Limb (tissue), 2 donors: ENCODE measurements around the gene PHF20.
A peak's percentile ranks its signal among the peaks of the same experiment; 100 is the strongest.
"Not testable (repeated sequence)": the region's sequence is repeated elsewhere in the genome, so short reads cannot be mapped to it uniquely, and the experiment has no call there.

Experiments used
- DNase-seq, 2 donors: peaks; one replicate each; pipeline ENCODE4 v3.0.0-alpha.2; 2016; ENCODE audit errors: extremely low spot score in 2 of 2

PHF20 gene

DNA sequence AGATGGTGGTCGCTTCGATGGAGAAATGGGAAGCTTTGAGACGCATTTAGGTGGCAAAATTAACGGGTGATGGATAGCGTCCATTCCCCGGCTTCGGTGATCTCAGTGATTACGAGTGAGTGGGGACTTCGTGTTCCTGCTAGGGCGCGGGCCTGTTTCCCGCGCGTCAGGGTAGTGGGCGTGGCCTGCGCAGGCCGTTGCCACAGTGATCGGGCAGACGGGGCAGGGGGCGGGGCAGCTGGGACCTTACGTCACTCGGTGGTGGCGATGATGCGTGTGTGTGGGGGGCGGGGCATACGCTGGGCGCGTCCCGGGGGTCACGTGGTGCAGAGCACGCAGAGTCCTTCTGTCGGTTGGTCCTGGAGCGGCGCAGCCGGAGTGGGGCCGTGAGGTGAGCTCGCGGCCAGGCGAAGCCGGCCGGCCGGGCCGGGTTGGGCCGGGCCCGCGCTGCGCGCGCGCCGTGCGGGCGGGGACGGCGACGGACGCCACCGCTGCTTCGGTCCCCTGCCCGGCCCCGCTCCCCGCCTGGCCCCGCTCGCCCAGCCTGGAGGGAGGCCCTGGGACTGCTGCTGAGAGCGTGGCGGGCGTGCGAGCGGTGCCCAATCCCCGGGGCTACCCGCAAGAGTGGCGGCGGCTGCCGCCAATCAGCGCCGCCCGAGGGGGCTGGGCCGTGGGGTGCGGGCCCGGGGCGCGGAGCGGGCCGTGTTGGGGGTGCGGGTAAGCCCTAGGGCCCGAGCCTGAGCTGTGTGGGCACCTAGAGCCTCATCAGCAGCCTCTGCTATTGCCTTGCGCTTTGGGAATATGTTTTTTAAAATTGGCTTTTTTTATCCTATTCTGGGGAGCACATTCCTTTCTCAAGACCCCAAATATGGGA, at the start of gene PHF20:
Gene PHF20, plus strand, starts transcription at position 327 of the 874 bp plus-strand sequence. CDS start 29,508 bp downstream, outside the sequence.
- peak; percentile 95 to 100 for DNase-seq

DNA sequence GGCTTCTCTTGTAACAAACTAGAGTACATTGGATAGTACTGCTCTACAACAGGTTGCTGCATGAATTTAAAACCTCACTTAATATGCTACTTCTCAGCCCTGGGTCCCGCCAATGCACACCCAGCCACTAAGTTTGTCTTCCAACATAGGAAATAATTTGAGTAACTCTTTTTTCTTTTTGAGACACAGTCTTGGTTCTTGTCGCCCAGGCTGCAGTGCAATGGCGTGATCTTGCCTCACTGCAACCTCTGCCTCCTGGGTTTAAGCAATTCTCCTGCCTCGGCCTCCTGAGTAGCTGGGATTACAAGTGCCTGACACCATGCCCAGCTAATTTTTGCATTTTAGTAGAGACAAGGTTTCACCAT, 48.6 kb upstream of the PHF20 start:
- DNase-seq: not testable (repeated sequence)

DNA sequence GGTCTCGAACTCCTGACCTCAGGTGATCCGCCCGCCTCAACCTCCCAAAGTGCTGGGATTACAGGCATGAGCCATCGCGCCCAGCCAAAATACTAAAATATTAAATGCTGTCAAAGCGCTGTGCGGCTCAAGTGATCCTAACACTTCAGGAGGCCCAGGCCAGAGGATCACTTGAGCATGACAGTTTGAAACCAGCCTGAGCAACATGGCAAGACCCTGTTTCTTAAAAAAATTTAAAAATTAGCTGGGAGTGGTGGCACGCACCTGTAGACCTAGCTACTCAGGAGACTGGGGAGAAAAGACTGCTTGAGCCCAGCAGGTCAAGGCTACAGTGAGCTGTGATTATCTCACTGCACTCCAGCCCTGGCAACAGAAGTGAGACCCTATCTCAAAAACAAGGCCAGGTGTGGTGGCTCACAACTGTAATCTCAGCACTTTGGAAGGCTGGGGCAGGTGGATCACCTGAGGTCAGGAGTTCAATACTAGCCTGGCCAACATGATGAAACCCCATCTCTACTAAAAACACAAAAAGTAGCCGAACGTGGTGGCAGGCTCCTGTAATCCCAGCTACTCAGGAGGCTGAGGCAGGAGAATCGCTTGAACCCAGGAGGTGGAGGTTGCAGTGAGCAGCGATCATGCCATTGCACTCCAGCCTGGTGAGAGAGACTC, 48.0 kb upstream of the PHF20 start:
- not testable (repeated sequence) for DNase-seq

DNA sequence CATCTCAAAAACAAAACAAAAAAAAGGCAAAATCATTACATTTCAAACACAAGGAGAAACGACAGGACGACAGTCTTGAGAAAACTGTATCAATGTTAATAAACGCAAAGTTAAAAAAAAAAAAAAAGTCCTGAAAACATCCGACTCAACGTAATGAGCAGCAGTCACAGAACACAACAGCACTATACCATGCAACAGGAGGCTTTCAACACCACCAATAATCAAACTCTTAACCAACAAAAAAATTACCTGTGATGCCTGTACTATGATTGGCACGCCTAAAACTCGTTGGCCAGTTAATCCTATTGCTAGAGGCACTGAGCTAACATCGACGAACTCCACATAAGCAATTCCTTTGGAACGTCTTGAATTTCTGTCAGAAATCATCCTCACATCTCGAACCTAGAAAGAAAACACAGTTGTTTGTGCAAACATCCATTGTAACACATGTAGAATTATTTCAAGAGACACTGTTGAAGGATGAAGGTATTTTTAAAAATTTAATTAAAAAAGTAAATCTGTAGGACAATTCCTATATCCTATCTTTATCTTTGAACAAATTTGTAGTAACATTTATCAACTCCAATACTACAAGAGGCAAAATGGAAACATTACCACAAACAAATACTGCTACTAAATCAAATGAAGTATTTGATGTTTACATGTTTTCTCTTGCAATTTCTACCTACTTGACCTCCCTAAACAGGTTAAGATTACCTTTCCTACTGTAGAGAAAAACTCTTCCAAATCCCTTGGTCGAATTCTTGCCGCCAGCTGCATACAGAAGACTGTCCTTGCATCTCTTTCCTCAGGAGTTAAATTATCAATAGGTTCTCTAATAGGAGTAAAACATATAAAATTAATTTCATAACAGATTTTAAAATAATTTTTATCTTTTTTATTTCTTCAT, 47.2 kb upstream of the PHF20 start:
- no peak for DNase-seq

DNA sequence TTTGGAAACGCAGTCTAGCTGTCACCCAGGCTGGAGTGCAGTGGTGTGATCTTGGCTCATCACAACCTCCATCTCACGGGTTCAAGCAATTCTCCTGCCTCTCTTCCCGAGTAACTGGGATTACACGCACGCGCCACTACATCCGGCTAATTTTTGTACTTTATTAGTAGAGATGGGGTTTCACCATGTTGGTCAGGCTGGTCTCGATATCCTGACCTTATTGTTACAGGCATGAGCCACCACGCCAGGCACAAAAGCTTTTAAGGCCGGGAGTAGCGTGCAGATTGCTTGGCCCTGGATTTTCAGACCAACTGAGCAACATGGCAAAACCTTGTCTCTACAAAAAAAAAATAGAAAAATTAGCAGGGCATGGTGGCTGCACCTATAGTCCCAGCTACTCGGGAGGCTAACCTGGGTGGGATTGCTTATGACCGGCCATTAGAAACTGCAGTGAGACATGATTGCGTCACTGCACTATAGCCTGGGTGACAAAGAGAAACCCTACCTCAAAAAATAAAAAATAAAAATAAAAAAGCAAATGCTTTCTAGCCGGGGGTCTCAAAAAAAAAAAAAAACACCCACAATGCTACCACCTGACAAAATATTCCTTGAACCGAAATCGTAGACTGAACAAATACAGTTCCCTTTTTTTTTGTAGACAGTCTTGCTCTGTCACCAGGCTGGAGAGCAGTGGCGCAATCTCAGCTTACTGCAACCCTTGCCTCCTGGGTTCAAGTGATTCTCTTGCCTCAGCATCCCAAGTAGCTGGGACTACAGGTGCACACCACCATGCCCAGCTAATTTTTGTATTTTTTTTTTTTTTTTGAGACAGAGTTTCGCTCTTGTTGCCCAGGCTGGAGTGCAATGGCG, 44.7 kb upstream of the PHF20 start:
- DNase-seq: no peak

DNA sequence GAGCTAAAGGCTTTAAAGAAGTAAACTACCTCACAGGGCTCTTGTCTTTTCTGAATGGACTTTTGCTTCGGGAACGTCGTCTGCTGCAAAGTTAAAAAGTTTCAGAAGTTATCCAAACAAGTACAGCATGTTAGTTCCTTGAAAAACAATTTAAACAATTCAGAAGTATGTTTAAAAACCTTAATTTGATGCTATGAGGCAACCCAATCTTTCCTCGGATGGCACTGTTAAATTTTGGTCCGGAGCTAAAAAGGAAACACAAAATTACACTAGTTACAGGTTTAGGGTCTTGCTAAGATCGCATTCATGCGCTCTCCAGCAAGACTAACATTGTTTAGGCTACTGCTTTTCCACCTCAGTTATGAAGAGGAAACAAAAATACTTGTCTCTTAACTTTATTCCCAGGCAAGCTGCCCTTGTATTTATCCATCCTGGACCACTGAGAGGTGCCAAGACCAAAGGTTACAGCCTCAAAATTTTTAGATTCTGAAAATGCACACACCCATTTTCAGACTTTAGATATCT, 42.5 kb upstream of the PHF20 start:
- DNase-seq: no peak

DNA sequence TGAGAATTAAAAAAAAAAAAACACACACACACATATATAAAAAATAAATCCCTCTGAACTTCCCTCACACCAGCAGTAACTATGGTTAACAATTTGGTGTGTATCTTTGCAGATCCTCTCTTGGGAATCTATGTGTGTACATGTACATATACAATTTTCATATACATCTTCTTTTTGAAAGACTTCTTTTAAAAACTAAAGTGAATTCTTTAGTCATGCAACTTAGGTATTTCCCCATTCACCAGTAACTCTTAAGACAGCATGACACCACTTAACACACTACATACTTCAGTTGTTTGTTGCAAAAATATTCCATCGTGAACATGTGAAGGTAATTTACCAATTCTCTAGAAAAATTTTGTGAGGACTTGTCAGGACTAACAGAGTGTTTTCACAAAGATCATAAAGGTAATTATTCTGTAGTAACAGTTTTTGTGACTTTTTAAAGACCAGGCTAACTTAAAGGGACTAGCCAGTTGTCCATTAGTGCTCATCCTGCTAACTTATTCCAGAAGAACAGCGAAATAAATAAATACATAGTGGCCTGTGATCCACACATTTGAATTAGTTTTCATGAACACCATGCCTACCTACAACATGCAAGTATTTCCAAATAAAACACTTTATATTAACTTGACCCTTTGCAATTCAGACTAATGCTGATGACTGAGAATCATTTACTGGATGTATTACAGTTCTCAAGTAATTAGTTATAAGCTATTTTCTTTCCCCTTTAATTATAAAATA, 41.8 kb upstream of the PHF20 start:
- no peak for DNase-seq

DNA sequence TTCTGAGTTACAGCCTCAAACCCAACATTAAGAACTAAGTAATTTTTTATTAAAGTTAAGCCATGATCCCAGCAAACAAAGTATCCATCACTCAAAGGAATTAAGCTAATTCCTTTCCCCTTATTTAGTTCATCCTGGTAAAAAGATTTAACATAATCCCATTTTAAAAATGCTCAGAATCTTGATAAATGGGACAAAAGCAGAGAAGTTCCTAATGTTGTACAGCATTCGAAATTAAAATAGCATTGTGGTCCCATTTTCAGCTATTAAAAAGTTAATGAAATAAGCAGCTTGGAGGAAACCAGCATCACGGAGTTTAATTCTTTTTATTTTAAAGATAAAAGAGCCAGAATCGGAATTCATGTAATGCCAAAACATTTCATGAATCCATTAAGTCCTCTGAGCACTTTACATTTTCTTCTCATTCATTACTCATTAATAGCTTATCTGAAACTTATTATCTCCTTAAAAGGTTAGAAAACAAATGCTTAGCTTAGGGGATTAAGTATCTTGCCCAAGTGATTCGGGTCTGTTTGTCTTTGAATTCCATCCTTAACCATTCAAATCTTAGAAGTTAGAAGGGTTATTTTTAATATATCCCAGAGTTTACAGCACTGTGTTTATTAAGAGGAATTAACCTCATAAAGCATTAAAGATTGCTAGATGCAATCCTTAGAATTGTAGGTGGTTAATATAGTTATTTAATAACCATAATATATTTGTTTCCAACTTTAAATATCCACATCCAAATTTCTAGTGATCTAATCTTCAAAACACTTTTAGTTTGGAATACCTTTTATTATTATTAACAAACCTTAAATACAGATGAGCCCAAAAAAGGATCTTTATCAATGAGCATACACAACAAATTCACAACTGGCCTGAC, 41.0 kb upstream of the PHF20 start:
- DNase-seq: no peak

DNA sequence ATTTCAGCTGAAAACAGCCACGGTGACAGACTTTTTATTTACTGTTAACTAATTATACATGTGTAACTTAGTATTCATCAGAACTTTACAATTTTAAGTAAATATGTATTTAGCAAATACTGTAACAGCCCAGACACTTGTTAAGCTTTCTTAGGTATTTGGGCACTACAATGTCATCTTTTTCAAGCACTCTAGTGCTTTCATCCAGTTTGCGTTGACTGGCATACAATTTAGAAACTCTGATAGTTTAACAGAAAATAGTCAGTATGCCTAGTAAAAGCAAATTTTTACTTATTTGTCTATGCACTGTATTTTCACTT, 40.4 kb upstream of the PHF20 start:
- no peak for DNase-seq

DNA sequence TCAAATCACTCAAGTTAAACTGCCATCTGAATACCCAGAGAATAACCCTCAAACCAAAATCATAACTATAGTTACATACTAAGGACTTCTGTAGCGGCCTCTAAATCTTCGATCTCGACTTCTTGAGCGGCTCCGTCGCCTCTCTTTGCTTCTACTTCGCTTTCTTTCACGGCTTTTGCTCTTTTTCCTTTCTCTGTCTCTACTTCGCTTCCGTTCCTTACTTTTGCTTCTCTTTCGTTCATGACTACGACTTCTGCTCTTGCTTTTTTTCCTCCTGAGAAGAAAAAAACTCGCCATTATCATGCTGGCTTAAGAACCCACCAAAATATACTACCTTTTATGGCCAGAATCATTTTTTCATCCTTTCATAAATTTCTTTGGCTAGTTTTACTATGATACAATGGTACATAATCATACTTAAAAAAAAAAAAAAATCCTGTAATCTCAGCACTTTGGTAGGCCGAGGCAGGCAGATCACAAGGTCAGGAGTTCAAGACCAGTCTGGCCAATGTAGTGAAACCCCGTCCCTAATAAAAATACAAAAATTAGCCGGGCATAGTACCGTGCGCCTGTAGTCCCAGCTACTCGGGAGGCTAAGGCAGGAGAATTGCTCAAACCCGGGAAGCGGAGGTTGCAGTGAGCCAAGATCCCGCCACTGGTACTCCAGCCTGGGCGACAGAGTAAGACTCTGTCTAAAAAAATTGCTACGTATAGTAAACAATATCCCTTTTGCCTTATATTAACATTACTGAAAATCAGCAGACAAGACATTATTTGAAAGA, 39.8 kb upstream of the PHF20 start:
- no peak for DNase-seq

DNA sequence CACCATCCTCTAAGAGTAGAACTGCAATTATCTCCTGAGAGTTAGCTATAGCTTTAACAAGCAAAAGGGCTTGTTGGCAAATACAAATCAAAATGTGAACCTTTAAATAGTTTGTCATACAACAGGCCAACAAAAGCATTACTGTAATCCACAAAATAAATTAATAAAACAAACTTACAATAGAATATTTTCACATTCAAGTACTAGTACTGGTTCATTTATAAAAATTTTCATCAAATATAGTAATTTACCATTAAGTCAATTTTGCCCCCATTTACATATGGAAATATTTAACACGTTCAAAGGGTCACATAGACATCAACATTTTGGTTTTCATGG, 39.2 kb upstream of the PHF20 start:
- DNase-seq: no peak

DNA sequence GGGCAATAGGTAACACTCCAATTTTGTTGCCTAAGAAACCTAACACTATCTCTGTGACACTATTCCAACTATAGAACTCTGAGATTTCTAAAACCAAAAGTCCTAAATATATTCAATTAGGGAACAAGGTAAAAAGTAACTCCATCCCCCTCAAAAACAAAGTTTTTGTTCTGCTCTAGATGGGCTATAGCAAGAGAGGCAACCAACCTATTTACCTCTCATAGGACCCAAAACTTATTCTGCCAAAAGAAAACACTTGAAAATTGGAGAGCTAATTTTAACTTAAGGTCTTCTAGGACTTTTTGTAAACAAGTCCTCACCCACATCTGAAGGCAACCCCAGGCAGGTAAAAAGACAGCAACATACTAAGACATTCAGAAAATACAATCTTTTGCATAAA, 37.4 kb upstream of the PHF20 start:
- no peak for DNase-seq

DNA sequence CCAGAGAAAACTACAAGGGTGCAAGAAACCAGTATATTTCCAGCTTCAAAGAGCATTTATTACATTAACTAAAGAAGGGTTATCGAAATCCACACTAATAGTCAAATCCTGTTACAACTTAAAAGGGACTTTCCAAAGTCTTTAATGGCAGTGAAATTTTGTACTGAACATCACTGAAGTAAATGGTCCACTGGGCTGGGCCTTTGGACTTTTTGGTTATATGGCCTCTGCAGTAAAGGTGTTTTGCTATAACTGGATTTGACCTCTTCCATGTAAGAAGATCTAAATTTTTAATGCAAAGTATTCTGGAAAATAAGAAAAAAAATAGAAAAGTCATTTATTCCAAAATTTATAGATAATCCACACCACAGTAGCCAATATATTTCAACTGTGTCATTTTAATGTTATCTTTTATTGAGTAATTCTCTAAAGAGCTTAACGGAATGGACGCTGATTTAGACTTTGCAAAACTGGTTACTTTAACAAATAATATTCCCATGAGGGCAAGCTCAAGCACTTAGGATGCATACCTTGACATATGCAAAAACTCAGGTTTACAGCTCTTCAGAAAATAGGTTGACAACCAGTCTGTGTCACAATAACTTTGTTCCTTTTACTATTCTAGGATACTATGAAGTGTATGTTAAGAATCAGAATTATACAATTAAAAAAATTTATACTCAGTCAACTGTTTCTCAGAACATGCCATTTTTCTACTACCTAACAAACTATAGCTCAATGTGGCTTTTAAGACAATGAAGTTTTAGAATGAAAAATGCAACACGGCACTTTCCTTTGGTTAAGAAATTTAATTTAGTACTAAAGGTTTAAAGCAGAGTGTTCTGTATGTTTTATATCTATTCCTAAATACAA, 36.8 kb upstream of the PHF20 start:
- DNase-seq: no peak

DNA sequence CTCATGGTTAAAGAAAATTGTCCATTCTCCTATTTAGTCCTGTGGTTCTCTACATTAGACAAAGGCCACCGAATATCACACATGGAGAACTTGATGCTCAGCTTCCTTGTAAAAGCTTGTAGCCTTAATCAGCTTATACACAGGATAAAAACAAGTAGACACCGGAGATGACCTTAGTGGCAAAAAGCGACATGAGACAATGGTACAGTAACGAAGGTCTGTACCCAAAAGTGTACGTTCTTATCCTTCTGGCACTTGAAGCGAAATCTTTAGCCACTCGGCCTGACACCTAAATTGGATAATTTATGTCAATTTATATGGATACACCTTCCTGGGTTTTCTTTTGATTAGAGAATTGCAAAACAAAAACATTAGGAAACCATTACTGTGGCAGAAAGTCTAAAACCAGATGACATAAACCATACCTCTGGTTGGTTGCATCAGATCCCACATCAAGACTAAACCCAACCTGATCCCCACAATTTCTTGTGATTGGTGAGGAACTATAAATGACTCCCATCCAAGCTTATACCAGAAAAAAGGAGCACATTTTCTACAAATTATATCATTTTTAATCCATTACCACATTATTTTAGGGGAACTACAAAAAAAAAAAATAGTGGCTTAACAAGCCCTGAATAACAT, 35.9 kb upstream of the PHF20 start:
- no peak for DNase-seq

DNA sequence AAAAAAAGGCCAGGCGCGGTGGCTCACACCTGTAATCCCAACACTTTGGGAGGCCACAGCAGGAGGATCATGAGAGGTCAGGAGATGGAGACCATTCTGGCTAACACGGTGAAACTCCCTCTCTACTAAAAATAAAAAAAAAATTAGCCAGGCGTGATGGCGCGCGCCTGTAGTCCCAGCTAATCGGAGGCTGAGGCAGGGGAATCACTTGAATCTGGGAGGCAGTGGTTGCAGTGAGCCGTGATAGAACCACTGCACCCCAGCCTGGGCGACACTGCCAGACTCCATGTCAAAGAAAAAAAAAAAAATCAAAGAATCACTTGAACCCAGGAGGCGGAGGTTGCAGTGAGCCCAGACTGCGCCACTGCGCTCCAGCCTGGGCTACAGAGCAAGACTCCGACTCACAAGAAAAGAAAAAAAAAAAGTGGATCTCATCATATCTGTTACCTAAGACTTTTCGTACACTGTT, 33.9 kb upstream of the PHF20 start:
- DNase-seq: no peak

DNA sequence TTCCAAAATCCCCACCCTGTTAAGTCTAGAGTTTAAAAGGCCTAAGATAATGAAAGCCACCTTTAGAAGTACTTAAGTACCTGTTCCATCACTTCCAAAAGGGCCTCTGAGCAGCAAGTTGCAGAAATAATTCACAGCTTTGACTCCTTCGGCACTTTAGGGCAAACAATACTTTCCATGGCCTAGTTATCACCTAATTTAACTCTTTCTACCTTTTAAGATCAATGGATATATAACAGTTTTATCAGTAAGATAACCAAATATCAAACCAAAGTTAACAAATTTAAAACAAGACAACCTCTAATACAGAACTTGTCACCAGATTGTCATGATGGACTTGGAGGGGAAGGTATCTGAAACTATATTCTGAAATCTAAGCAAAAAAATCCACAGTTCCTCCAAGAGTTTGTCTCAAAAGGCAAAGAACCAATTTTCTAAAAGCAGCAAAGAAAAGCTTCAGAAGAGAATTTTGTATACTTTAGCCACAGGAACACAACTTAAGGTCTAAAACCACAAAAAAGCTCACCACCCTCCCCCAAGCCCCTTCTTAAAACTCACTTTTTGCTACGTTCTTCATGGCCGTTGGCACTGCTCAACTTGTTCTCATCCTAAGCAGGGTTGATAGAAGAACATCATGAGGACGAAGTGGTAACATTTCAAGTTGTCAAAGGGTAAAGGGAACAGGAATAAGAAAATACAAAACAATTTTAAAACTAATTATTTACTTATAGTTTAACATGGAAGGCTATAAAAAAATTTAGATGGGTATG, 33.2 kb upstream of the PHF20 start:
- DNase-seq: no peak
